ENCODE results near the gene MYCBP. TPM values are rescaled to one million over a fixed set of nuclear protein-coding genes. Genes with fewer than 3 reads are reported as not detected.

MYCBP gene
- total and polyA plus RNA-seq, 2 of the 13 experiments (the other 11 are each of a cell fraction or from before 2014, with no cell fraction given) = 11.4 to 30.4 TPM

DNA sequence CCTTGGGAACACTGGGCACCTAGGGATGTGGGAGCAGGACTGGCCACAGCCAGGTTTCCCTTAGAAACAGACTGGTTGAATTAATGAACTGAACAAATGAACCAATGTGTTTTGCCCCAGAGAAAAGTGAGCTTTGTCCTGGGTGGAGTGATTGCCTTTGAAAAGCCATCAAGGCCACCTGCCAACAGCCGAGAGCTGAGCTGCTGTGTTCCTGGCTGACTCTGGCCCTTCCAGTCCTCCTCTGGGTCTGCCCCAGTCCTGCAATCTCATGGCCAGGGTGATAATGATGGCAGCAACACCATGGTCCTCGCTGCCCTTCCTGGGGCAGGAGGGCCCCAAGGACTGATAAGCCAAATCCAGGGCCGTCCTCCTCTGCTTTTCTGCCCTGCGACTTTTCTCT, 26.4 kb upstream of the MYCBP start:
- in situ Hi-C loops (cut with HindIII; ENCODE audit: extremely low pct_ligation_motif_present, low pct_unique_long_range_greater_than_20kb) (no loop called here), intact Hi-C loops (cut with micrococcal nuclease; ENCODE audit: unreplicated experiment) (no loop called here)
- POLR2A ChIA-PET = no interaction called here
- Histone ChIP-seq H3K36me3 (replicated peaks in 1 of 2; ENCODE audit: control insufficient read depth in 1 of 2, insufficient read depth in 2 of 2, low read length in 2 of 2) (0 out of 5 replicates have a peak, but pooled peaks cover 0 to 1% of the 10 kb centered on the region in 2 experiments), H2AFZ (ENCODE audit: low read length) (no peak overlapping the region), H3K9ac (ENCODE audit: insufficient read depth, low read depth, low read length) (no peak overlapping the region), H3K27ac (ENCODE audit: extremely low read length, insufficient read depth, low read length) (no peak overlapping the region), H3K4me1 (ENCODE audit: insufficient read depth, low read length) (peaks cover 19% of the 10 kb centered on the region), H3K27me3 (ENCODE audit: control insufficient read depth in 1 of 2, insufficient read depth in 2 of 2, low read length in 2 of 2) (no peaks in the 10 kb centered on the region), H3K4me2 (ENCODE audit: low read depth, low read length) (peak overlapping the region; percentile 13; the same call in 1 of the 2 replicates), H4K20me1 (ENCODE audit: insufficient read depth, low read length) (no peaks in the 10 kb centered on the region), H3K4me3 (replicated peaks in 1 of 3; ENCODE audit: insufficient read depth in 1 of 3, low read depth in 2 of 3, low read length in 3 of 3) (no peak overlapping the region; a peak in 1 of 6 replicates), H3K9me3 (ENCODE audit: low read length) (no peaks in the 10 kb centered on the region), H3K79me2 (ENCODE audit: insufficient read depth, low read length) (no peaks in the 10 kb centered on the region)
- ATAC-seq (peak; percentile 80), FAIRE-seq (no peak), DNase-seq (ENCODE audit: low spot score) (peak; percentile 25)
- CTCF ChIA-PET (ENCODE audit: low intra/inter-chr PET ratio, low total read pairs) = no interaction called here
- TF ChIP-seq ZNF570 (CRISPR knock-in tag; IDR thresholded peaks at IDR 0.05; ENCODE audit: borderline replicate concordance) (no peak), ZNF337 (CRISPR knock-in tag; IDR thresholded peaks at IDR 0.05; ENCODE audit: borderline replicate concordance, low read depth) (no peak), ZMYM3 (CRISPR knock-in tag; IDR thresholded peaks at IDR 0.05) (peak; percentile 17; the same call in 1 of the 2 replicates), TOPORS (CRISPR knock-in tag; IDR thresholded peaks at IDR 0.05) (no peak), FOSL2 (CRISPR knock-in tag; IDR thresholded peaks at IDR 0.05) (no peak), FOSL1 (CRISPR knock-in tag; IDR thresholded peaks at IDR 0.05; ENCODE audit: borderline replicate concordance) (no peak), RXRB (CRISPR knock-in tag; IDR thresholded peaks at IDR 0.05; ENCODE audit: borderline replicate concordance) (no peak), SETDB1 (CRISPR knock-in tag; IDR thresholded peaks at IDR 0.05; ENCODE audit: borderline replicate concordance) (no peak), ZNF616 (CRISPR knock-in tag; IDR thresholded peaks at IDR 0.05; ENCODE audit: low read depth) (no peak), POLR2A (IDR thresholded peaks at IDR 0.05; ENCODE audit: insufficient read depth in 1 of 2, low read depth in 2 of 2, low read length in 2 of 2) (no peak), CEBPG (CRISPR knock-in tag; IDR thresholded peaks at IDR 0.05) (no peak), ZNF326 (CRISPR knock-in tag; IDR thresholded peaks at IDR 0.05; ENCODE audit: borderline replicate concordance) (no peak), KMT2A (CRISPR knock-in tag; IDR thresholded peaks at IDR 0.05) (no peak), BRD4 (CRISPR knock-in tag; IDR thresholded peaks at IDR 0.05) (no peak), TCF7L2 (IDR thresholded peaks at IDR 0.05; ENCODE audit: low read depth, low read length) (no peak), ZBTB7A (CRISPR knock-in tag; IDR thresholded peaks at IDR 0.05) (no peak), ZNF24 (IDR thresholded peaks at IDR 0.05) (peak; percentile 85; the same call in 1 of the 2 replicates)
- TF ChIP-seq, protein P1, sequence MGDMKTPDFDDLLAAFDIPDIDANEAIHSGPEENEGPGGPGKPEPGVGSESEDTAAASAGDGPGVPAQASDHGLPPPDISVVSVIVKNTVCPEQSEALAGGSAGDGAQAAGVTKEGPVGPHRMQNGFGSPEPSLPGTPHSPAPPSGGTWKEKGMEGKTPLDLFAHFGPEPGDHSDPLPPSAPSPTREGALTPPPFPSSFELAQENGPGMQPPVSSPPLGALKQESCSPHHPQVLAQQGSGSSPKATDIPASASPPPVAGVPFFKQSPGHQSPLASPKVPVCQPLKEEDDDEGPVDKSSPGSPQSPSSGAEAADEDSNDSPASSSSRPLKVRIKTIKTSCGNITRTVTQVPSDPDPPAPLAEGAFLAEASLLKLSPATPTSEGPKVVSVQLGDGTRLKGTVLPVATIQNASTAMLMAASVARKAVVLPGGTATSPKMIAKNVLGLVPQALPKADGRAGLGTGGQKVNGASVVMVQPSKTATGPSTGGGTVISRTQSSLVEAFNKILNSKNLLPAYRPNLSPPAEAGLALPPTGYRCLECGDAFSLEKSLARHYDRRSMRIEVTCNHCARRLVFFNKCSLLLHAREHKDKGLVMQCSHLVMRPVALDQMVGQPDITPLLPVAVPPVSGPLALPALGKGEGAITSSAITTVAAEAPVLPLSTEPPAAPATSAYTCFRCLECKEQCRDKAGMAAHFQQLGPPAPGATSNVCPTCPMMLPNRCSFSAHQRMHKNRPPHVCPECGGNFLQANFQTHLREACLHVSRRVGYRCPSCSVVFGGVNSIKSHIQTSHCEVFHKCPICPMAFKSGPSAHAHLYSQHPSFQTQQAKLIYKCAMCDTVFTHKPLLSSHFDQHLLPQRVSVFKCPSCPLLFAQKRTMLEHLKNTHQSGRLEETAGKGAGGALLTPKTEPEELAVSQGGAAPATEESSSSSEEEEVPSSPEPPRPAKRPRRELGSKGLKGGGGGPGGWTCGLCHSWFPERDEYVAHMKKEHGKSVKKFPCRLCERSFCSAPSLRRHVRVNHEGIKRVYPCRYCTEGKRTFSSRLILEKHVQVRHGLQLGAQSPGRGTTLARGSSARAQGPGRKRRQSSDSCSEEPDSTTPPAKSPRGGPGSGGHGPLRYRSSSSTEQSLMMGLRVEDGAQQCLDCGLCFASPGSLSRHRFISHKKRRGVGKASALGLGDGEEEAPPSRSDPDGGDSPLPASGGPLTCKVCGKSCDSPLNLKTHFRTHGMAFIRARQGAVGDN (CRISPR knock-in tag; IDR thresholded peaks at IDR 0.05) = peak; percentile 59
- TF ChIP-seq, protein P2, sequence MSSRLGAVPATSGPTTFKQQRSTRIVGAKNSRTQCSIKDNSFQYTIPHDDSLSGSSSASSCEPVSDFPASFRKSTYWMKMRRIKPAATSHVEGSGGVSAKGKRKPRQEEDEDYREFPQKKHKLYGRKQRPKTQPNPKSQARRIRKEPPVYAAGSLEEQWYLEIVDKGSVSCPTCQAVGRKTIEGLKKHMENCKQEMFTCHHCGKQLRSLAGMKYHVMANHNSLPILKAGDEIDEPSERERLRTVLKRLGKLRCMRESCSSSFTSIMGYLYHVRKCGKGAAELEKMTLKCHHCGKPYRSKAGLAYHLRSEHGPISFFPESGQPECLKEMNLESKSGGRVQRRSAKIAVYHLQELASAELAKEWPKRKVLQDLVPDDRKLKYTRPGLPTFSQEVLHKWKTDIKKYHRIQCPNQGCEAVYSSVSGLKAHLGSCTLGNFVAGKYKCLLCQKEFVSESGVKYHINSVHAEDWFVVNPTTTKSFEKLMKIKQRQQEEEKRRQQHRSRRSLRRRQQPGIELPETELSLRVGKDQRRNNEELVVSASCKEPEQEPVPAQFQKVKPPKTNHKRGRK (CRISPR knock-in tag; IDR thresholded peaks at IDR 0.05) = no peak
- no TSS peak for BruUV-seq (replicated peaks)
- 37% methylated on average over 4 of the region's 4 CpGs for WGBS (ENCODE audit: low lambda C conversion rate)

Measured in HepG2 (cell line).